Transverse colon (tissue), 4 donors: ENCODE data around the gene ANAPC15.

ENCODE experiments used
- CTCF ChIP-seq, 5 experiments: fragments of 200-600 bp in 3 of 5; fragments of 450-650 bp in 2 of 5; sonication (generic) in 3 of 5; IDR thresholded peaks; 1 replicate in 2 of 5; 2 replicates in 3 of 5; pipeline ENCODE4 v1.5.1; 2016 to 2017; ENCODE audit warnings: antibody characterized with exemption in 5 of 5, inconsistent platforms in 3 of 5, mild to moderate bottlenecking in 2 of 5, moderate library complexity in 1 of 5
- EP300 ChIP-seq: sonication (generic); formaldehyde crosslinking; IDR thresholded peaks from one replicate; pipeline ENCODE4 v1.6.1; 2017; ENCODE audit warnings: antibody characterized with exemption, low read depth
- POLR2A ChIP-seq: fragments of 450-650 bp; IDR thresholded peaks from one replicate; pipeline ENCODE4 v1.6.1; 2016; ENCODE audit warnings: antibody characterized with exemption, mild to moderate bottlenecking, moderate library complexity
- POLR2AphosphoS5 ChIP-seq, 3 donors: sonication (generic); formaldehyde crosslinking; IDR thresholded peaks; one replicate each; pipeline ENCODE4 v1.6.1; 2016; ENCODE audit warnings: antibody characterized with exemption in 3 of 3

- TF ChIP-seq CTCF (IDR thresholded peaks at IDR 0.05) (no peak), POLR2A (no peak), EP300 (no peak), POLR2AphosphoS5 (IDR thresholded peaks at IDR 0.05) (no peak)
These were observed 6.7 kb upstream of the ANAPC15 start for GRCh38 chr11:72119198-72119597.
